Lower lobe of right lung (tissue), 2 donors: ENCODE results near the gene TRMU. TPM values are rescaled to one million over a fixed set of nuclear protein-coding genes. Genes with fewer than 3 reads are reported as not detected.

ENCODE experiments used
- ATAC-seq, 2 donors: fragments of 200-7000 bp; cut with Tn5 transposase; one replicate each; pipeline ENCODE4 v1.9.1; 2020 to 2022; ENCODE audit warnings: mild to moderate bottlenecking in 2 of 2, moderate library complexity in 2 of 2
- DNase-seq: peaks from one replicate; pipeline ENCODE4 v3.0.0-alpha.2; 2020
- H3K27ac ChIP-seq: fragments of 200-600 bp; one replicate; pipeline ENCODE4 v1.8.0; 2022
- H3K27me3 ChIP-seq: fragments of 200-600 bp; one replicate; pipeline ENCODE4 v1.8.0; 2022; ENCODE audit warnings: low read depth
- H3K36me3 ChIP-seq: fragments of 200-600 bp; one replicate; pipeline ENCODE4 v1.8.0; 2022; ENCODE audit warnings: mild to moderate bottlenecking
- H3K4me1 ChIP-seq: fragments of 200-600 bp; one replicate; pipeline ENCODE4 v1.8.0; 2022
- H3K4me3 ChIP-seq: fragments of 200-600 bp; one replicate; pipeline ENCODE4 v1.8.0; 2022; ENCODE audit warnings: mild to moderate bottlenecking
- H3K9me3 ChIP-seq: fragments of 200-600 bp; one replicate; pipeline ENCODE4 v1.8.0; 2022
- CTCF ChIP-seq: fragments of 200-600 bp; IDR thresholded peaks from one replicate; pipeline ENCODE4 v1.8.0; 2022; ENCODE audit warnings: antibody characterized with exemption, mild to moderate bottlenecking
- intact Hi-C: fragments of 100-400 bp; cut with DNase I; formaldehyde crosslinking; loops from one replicate; pipeline ENCODE4 v1.11.0; 2022
- total RNA-seq: library from RNA; stranded (reverse); fragmentation: NEBNext Ultra II Directional; extraction: Animal tissue kit (Norgen Biotek cat#: 25700); gene quantifications from one replicate; pipeline ENCODE4 v1.2.1, GENCODE V29; 2021
- donor health status: DM: no; HTN: yes; CAD: no; lungs with severe emphysema.

TRMU gene
- total RNA-seq, 1 donor from 2014 or later = 33.5 TPM

DNA sequence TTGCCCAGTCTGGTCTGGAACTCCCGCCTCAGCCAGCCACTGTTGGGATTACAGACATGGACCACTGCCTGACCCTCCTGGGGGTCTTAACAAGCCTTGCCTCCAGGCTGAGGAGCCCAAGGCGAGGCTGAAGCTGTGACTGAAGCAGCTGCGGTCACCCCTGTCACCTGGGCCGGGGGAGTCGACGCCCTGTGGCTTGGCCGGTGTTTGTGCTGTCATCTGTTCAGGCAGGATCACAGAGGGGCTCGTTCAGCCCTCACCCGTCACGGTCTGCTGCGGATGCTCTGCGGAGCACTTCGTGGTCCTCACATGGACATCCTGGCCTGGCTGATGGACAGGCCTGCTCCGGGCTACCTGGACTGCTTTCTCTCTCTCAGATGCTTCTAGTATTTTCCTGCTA, 23.8 kb downstream of the TRMU start:
- intact Hi-C loops = no loop called here
- H3K4me3 ChIP-seq = no peak overlapping the region
- no peaks in the 10 kb centered on the region for H3K4me1 ChIP-seq
- no peak for TF ChIP-seq CTCF
- no peak overlapping the region for H3K27ac ChIP-seq
- ATAC-seq = no peak
- peak; percentile 33 for DNase-seq
- H3K27me3 ChIP-seq = no peaks in the 10 kb centered on the region
- no peaks in the 10 kb centered on the region for H3K9me3 ChIP-seq
- H3K36me3 ChIP-seq = peaks cover 69% of the 10 kb centered on the region

DNA sequence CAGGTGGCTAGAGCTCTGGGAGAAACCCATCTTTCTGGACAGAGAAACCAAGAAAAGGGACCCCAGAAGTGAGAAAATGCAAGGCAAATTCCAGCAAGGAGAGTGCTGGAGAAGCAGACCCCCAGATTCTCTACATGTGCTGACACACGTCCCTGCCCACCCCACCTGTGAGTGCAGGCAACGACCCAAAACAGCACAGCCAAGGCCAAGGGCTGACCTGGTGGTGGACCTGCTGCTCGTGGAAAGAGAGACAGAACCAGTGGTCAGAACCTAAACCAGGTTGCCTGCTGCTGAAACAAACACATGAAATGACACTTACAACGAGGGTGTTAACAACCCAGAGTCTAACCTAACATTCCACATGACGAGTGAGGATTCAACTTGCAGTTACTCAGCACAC, 24.6 kb downstream of the TRMU start:
- DNase-seq = peak; percentile 25
- peaks cover 69% of the 10 kb centered on the region for H3K36me3 ChIP-seq
- intact Hi-C loops = loop anchor here (10.0 kb wide), 1 partner anchor 185 kb away; no protein-coding TSS in a partner anchor
- H3K4me1 ChIP-seq = no peaks in the 10 kb centered on the region
- ATAC-seq = no peak
- peaks cover 3% of the 10 kb centered on the region for H3K27me3 ChIP-seq
- H3K27ac ChIP-seq = no peak overlapping the region
- H3K4me3 ChIP-seq = no peak overlapping the region
- TF ChIP-seq CTCF = no peak
- no peaks in the 10 kb centered on the region for H3K9me3 ChIP-seq

DNA sequence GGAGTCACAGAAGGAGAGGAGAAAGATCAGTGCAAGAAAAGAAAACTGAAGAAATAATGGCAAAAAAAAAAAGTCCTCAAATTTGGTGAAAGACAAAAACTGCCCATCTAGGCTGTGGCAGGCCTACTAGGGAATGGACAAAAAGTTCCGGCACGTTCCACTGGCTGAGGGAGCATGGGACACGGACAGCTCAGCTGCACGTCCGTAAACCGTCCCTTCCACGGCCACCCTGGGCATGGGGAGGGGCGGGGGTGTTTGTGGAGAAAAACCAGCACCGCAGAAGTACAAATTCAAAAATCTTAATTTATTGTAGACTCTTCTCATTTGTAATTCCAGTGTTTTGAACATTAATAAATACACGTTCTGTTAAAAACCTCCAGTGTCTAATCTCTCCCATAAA, 25.4 kb downstream of the TRMU start:
- peaks cover 65% of the 10 kb centered on the region for H3K36me3 ChIP-seq
- DNase-seq = peak; percentile 30

DNA sequence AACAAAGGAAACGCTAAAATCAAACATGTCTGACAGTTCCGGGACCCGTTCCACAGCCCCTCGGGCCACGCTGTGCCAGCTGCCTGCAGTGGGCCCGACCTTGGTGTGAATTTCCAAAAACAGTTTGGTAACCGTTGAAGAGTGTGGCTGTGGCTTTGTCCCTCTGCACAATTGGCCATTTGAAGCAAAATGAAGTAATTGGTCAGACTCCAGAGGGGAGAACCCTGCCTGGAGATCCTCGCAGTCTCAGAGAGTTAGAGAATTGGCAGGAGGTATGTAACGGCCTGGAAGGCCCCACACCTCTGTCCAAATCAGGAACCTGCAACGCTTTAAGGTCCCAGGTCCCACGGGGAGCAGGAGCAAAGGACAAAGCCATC, 26.3 kb downstream of the TRMU start:
- Histone ChIP-seq H3K4me3 (no peak overlapping the region), H3K4me1 (no peaks in the 10 kb centered on the region), H3K27me3 (peaks cover 4% of the 10 kb centered on the region), H3K36me3 (peaks cover 59% of the 10 kb centered on the region), H3K9me3 (no peaks in the 10 kb centered on the region), H3K27ac (no peak overlapping the region)
- DNase-seq (peak; percentile 18), ATAC-seq (no peak)
- no peak for TF ChIP-seq CTCF
- intact Hi-C loops = loop anchor here (10.0 kb wide), 1 partner anchor 183 kb away; no protein-coding TSS in a partner anchor

More for the DNA sequence above, 25.4 kb downstream of the TRMU start:
- TF ChIP-seq CTCF = no peak
- H3K9me3 ChIP-seq = no peaks in the 10 kb centered on the region
- no peaks in the 10 kb centered on the region for H3K4me1 ChIP-seq
- no peak overlapping the region for H3K27ac ChIP-seq
- H3K4me3 ChIP-seq = no peak overlapping the region
- no peak for ATAC-seq
- intact Hi-C loops = loop anchor here (10.0 kb wide), 1 partner anchor 184 kb away; no protein-coding TSS in a partner anchor
- peaks cover 4% of the 10 kb centered on the region for H3K27me3 ChIP-seq

- Histone ChIP-seq H3K4me3 (no peak overlapping the region), H3K27me3 (peaks cover 8% of the 10 kb centered on the region), H3K27ac (no peak overlapping the region), H3K36me3 (peaks cover 54% of the 10 kb centered on the region), H3K4me1 (no peaks in the 10 kb centered on the region), H3K9me3 (no peaks in the 10 kb centered on the region)
- ATAC-seq (no peak), DNase-seq (peak; percentile 40)
- TF ChIP-seq CTCF = no peak
- intact Hi-C loops = loop anchor here (10.0 kb wide), 1 partner anchor 182 kb away; no protein-coding TSS in a partner anchor
Measured at GRCh38 chr22:46362203-46362933, 26.9 kb downstream of the TRMU start.
